Activated naive CD8-positive, alpha-beta T cell treated with anti-CD3 and anti-CD28 coated beads, Interleukin-2, amount 10 ng/mL, durations not matched to agents 7 days and 5 days (primary cell): Measurements from ENCODE around the gene MAN1A1. TPM values are rescaled to one million over a fixed set of nuclear protein-coding genes. Genes with fewer than 3 reads are reported as not detected.
"Not testable (repeated sequence)": the region's sequence is repeated elsewhere in the genome, so short reads cannot be mapped to it uniquely, and the experiment has no call there.

Experiments used
- ATAC-seq: fragments of 150-1000 bp; cut with Tn5 transposase; one replicate; pipeline ENCODE4 v1.10.0; 2021; ENCODE audit warnings: low read depth, moderate library complexity
- POLR2A ChIA-PET: fragments of 350-600 bp; sonication (Branson Sonifier 250); formaldehyde crosslinking; loops from one replicate; lab custom pipeline; 2021; ENCODE audit warnings: antibody characterized with exemption; lab: Charles Lee
- DNase-seq: peaks from one replicate; pipeline ENCODE4 v3.0.0; 2021
- H3K27ac Mint-ChIP-seq: one replicate; pipeline ENCODE4 v1.8.0; 2022; ENCODE audit warnings: mild to moderate bottlenecking, mixed read lengths
- H3K27me3 Mint-ChIP-seq: one replicate; pipeline ENCODE4 v1.8.0; 2022; ENCODE audit warnings: mild to moderate bottlenecking, moderate library complexity, mixed read lengths
- H3K36me3 Mint-ChIP-seq: one replicate; pipeline ENCODE4 v1.8.0; 2021; ENCODE audit warnings: mild to moderate bottlenecking, mixed read lengths
- H3K4me1 Mint-ChIP-seq: one replicate; pipeline ENCODE4 v1.8.0; 2021; ENCODE audit warnings: mixed read lengths
- H3K4me3 Mint-ChIP-seq: one replicate; pipeline ENCODE4 v1.8.0; 2022; ENCODE audit warnings: mild to moderate bottlenecking, moderate library complexity, mixed read lengths
- H3K9me3 Mint-ChIP-seq: one replicate; pipeline ENCODE4 v1.8.0; 2021; ENCODE audit warnings: mixed read lengths
- total RNA-seq, 2 experiments: library from RNA; stranded (reverse); gene quantifications; one replicate each; pipeline ENCODE4 v1.2.3, GENCODE V29; 2021

Gene MAN1A1
- total RNA-seq, 2 experiments from 2014 or later: 19.2 to 19.5 TPM

GRCh38 chr6:119174085-119174445, 175.5 kb downstream of the MAN1A1 start:
- Mint-ChIP-seq H3K27ac (no peak overlapping the region), H3K27me3 (peaks cover 4% of the 10 kb centered on the region), H3K36me3 (peaks cover 7% of the 10 kb centered on the region), H3K4me3 (no peak overlapping the region), H3K9me3 (no peaks in the 10 kb centered on the region), H3K4me1 (peaks cover 1% of the 10 kb centered on the region)
- DNase-seq: no peak
- POLR2A ChIA-PET: no interaction called here
- no peak for ATAC-seq

- no peak overlapping the region for H3K27ac Mint-ChIP-seq
- peaks cover 1% of the 10 kb centered on the region for H3K4me1 Mint-ChIP-seq
- H3K9me3 Mint-ChIP-seq: no peaks in the 10 kb centered on the region
- ATAC-seq (no peak), DNase-seq (no peak)
- peaks cover 5% of the 10 kb centered on the region for H3K27me3 Mint-ChIP-seq
- H3K4me3 Mint-ChIP-seq: no peak overlapping the region
- POLR2A ChIA-PET: no interaction called here
- H3K36me3 Mint-ChIP-seq: peaks cover 7% of the 10 kb centered on the region
Measured at GRCh38 chr6:119173249-119174084, 176.1 kb downstream of the MAN1A1 start.

GRCh38 chr6:119172824-119173223, 176.7 kb downstream of the MAN1A1 start:
- Mint-ChIP-seq H3K36me3 (peaks cover 7% of the 10 kb centered on the region), H3K4me3 (no peak overlapping the region), H3K27ac (no peak overlapping the region), H3K4me1 (peaks cover 1% of the 10 kb centered on the region), H3K27me3 (peaks cover 6% of the 10 kb centered on the region), H3K9me3 (no peaks in the 10 kb centered on the region)
- ATAC-seq: no peak
- no peak for DNase-seq
- POLR2A ChIA-PET: no interaction called here

- DNase-seq (no peak), ATAC-seq (no peak)
- POLR2A ChIA-PET: no interaction called here
- Mint-ChIP-seq H3K27me3 (peaks cover 12% of the 10 kb centered on the region), H3K4me1 (peaks cover 1% of the 10 kb centered on the region), H3K9me3 (no peaks in the 10 kb centered on the region), H3K4me3 (no peak overlapping the region), H3K27ac (no peak overlapping the region), H3K36me3 (peaks cover 6% of the 10 kb centered on the region)
Measured at GRCh38 chr6:119171864-119172588, 177.5 kb downstream of the MAN1A1 start.

- Mint-ChIP-seq H3K27ac (no peak overlapping the region), H3K4me3 (no peak overlapping the region), H3K27me3 (peaks cover 19% of the 10 kb centered on the region), H3K36me3 (peaks cover 2% of the 10 kb centered on the region), H3K9me3 (no peaks in the 10 kb centered on the region), H3K4me1 (peaks cover 5% of the 10 kb centered on the region)
- POLR2A ChIA-PET: no interaction called here
- ATAC-seq (no peak), DNase-seq (no peak)
Measured at GRCh38 chr6:119171088-119171841, 178.3 kb downstream of the MAN1A1 start.

GRCh38 chr6:119170447-119171087, 179.0 kb downstream of the MAN1A1 start:
- no peak overlapping the region for H3K27ac Mint-ChIP-seq
- H3K4me3 Mint-ChIP-seq: no peak overlapping the region
- H3K4me1 Mint-ChIP-seq: peaks cover 6% of the 10 kb centered on the region
- H3K27me3 Mint-ChIP-seq: peaks cover 24% of the 10 kb centered on the region
- POLR2A ChIA-PET: no interaction called here
- DNase-seq (no peak), ATAC-seq (no peak)
- no peaks in the 10 kb centered on the region for H3K9me3 Mint-ChIP-seq
- H3K36me3 Mint-ChIP-seq: peaks cover 2% of the 10 kb centered on the region

GRCh38 chr6:119170103-119170446, 179.5 kb downstream of the MAN1A1 start:
- peaks cover 29% of the 10 kb centered on the region for H3K27me3 Mint-ChIP-seq
- no peaks in the 10 kb centered on the region for H3K9me3 Mint-ChIP-seq
- POLR2A ChIA-PET: no interaction called here
- H3K36me3 Mint-ChIP-seq: no peaks in the 10 kb centered on the region
- DNase-seq (no peak), ATAC-seq (no peak)
- no peak overlapping the region for H3K4me3 Mint-ChIP-seq
- peaks cover 6% of the 10 kb centered on the region for H3K4me1 Mint-ChIP-seq
- H3K27ac Mint-ChIP-seq: no peak overlapping the region

GRCh38 chr6:119169355-119169754, 180.2 kb downstream of the MAN1A1 start:
- H3K27ac Mint-ChIP-seq, ATAC-seq, POLR2A ChIA-PET, H3K4me1 Mint-ChIP-seq, DNase-seq, H3K36me3 Mint-ChIP-seq, H3K4me3 Mint-ChIP-seq, H3K9me3 Mint-ChIP-seq: not testable (repeated sequence)
- H3K27me3 Mint-ChIP-seq: peaks cover 29% of the 10 kb centered on the region

- Mint-ChIP-seq H3K36me3 (no peaks in the 10 kb centered on the region), H3K27ac (no peak overlapping the region), H3K27me3 (peaks cover 35% of the 10 kb centered on the region), H3K4me1 (peaks cover 6% of the 10 kb centered on the region), H3K4me3 (no peak overlapping the region), H3K9me3 (no peaks in the 10 kb centered on the region)
- DNase-seq (no peak), ATAC-seq (no peak)
- POLR2A ChIA-PET: no interaction called here
Measured at GRCh38 chr6:119166024-119166784, 183.4 kb downstream of the MAN1A1 start.

- Mint-ChIP-seq H3K36me3 (no peaks in the 10 kb centered on the region), H3K4me3 (no peak overlapping the region)
Measured at GRCh38 chr6:119163006-119163405, 186.6 kb downstream of the MAN1A1 start.

GRCh38 chr6:119162134-119162775, 187.3 kb downstream of the MAN1A1 start:
- no peak for ATAC-seq
- Mint-ChIP-seq H3K27ac (no peak overlapping the region), H3K9me3 (no peaks in the 10 kb centered on the region), H3K4me1 (peaks cover 6% of the 10 kb centered on the region), H3K27me3 (peaks cover 31% of the 10 kb centered on the region), H3K4me3 (no peak overlapping the region), H3K36me3 (no peaks in the 10 kb centered on the region)
- DNase-seq: no peak
- POLR2A ChIA-PET: interaction anchor here (0.6 kb wide), 1 partner anchor 151 kb away, joined by 3 read pairs; no protein-coding TSS in a partner anchor

More at GRCh38 chr6:119163006-119163405, 186.6 kb downstream of the MAN1A1 start:
- ATAC-seq (no peak), DNase-seq (no peak)
- peaks cover 6% of the 10 kb centered on the region for H3K4me1 Mint-ChIP-seq
- POLR2A ChIA-PET: interaction anchor here (0.6 kb wide), 1 partner anchor 151 kb away, joined by 3 read pairs; no protein-coding TSS in a partner anchor
- no peaks in the 10 kb centered on the region for H3K9me3 Mint-ChIP-seq
- H3K27ac Mint-ChIP-seq: no peak overlapping the region
- peaks cover 31% of the 10 kb centered on the region for H3K27me3 Mint-ChIP-seq

GRCh38 chr6:119161438-119161837, 188.1 kb downstream of the MAN1A1 start:
- Mint-ChIP-seq H3K27me3 (peaks cover 23% of the 10 kb centered on the region), H3K36me3 (no peaks in the 10 kb centered on the region), H3K4me3 (no peak overlapping the region), H3K9me3 (no peaks in the 10 kb centered on the region), H3K27ac (no peak overlapping the region), H3K4me1 (peaks cover 4% of the 10 kb centered on the region)
- ATAC-seq (no peak), DNase-seq (no peak)
- POLR2A ChIA-PET: no interaction called here
